ENCODE data around the gene SPRYD3.

SPRYD3 gene

DNA sequence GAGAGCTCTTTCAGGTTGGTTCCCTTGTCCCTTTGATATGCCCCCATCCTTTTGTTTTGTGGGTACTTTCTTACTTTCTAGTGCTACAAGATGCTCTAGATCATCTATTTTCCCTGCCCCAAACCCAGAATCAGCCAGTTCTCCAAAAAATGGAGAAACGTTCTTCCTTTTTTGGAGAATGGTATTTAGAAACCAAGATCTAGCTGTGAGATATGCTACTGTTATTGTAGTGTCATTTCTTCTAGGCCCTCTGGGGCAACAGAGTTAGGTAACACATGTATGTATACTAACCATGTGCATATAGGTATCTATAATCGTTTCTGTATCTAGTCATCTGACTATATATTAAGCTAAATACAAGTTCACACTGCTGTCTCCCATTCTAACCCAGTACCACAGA lies 11.4 kb upstream of the SPRYD3 start:
- TF ChIP-seq CTCF (IDR thresholded peaks at IDR 0.05; ENCODE audit: borderline replicate concordance, control extremely low read depth, extremely low read depth, insufficient read depth, missing control alignments) = no peak
- in situ Hi-C loops (cut with MboI; ENCODE audit: low sequenced_read_pairs, unreplicated experiment) = no loop called here
- no peak for DNase-seq (ENCODE audit: low spot score)

- in situ Hi-C loops (cut with MboI; ENCODE audit: low sequenced_read_pairs, unreplicated experiment) = no loop called here
- no peak for TF ChIP-seq CTCF (IDR thresholded peaks at IDR 0.05; ENCODE audit: borderline replicate concordance, control extremely low read depth, extremely low read depth, insufficient read depth, missing control alignments)
- DNase-seq (ENCODE audit: low spot score) = no peak
Measured at GRCh38 chr12:53090105-53090504, 10.9 kb upstream of the SPRYD3 start.

GRCh38 chr12:53086361-53086760 lies 7.2 kb upstream of the SPRYD3 start:
- no peak for TF ChIP-seq CTCF (IDR thresholded peaks at IDR 0.05; ENCODE audit: borderline replicate concordance, control extremely low read depth, extremely low read depth, insufficient read depth, missing control alignments)
- DNase-seq (ENCODE audit: low spot score) = no peak
- in situ Hi-C loops (cut with MboI; ENCODE audit: low sequenced_read_pairs, unreplicated experiment) = no loop called here

GRCh38 chr12:53082637-53083175 lies 3.5 kb upstream of the SPRYD3 start:
- DNase-seq (ENCODE audit: low spot score) = no peak
- no peak for TF ChIP-seq CTCF (IDR thresholded peaks at IDR 0.05; ENCODE audit: borderline replicate concordance, control extremely low read depth, extremely low read depth, insufficient read depth, missing control alignments)
- in situ Hi-C loops (cut with MboI; ENCODE audit: low sequenced_read_pairs, unreplicated experiment) = no loop called here

GRCh38 chr12:53078425-53079225 lies 565 bp downstream of the SPRYD3 start:
- in situ Hi-C loops (cut with MboI; ENCODE audit: low sequenced_read_pairs, unreplicated experiment) = no loop called here
- DNase-seq (ENCODE audit: low spot score) = no peak
- no peak for TF ChIP-seq CTCF (IDR thresholded peaks at IDR 0.05; ENCODE audit: borderline replicate concordance, control extremely low read depth, extremely low read depth, insufficient read depth, missing control alignments)

DNA sequence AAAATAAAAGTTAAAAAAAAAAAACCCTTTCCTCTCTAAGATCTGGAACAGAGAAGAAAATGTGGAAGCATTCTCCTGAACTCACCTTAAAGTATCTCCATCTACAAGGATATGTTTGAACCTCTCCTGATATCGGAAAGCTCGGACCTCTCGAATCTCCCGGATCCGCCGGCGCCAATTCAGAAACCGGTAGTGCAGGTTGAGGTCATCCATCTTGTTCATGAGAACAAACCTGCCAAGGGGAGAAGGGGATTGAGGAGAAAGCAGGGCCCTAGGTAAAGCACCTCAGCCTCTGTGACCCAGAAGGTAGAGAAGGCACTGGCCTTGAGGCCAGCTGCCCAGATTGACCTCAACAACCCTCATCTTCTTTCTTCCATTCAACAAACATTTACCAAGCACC lies 2.2 kb downstream of the SPRYD3 start:
- no peak for TF ChIP-seq CTCF (IDR thresholded peaks at IDR 0.05; ENCODE audit: borderline replicate concordance, control extremely low read depth, extremely low read depth, insufficient read depth, missing control alignments)
- no peak for DNase-seq (ENCODE audit: low spot score)
- in situ Hi-C loops (cut with MboI; ENCODE audit: low sequenced_read_pairs, unreplicated experiment) = no loop called here
